ENCODE data around the gene UNC80.

- TF ChIP-seq CTCF (IDR thresholded peaks at IDR 0.05) (no peak), EZH2 (IDR thresholded peaks at IDR 0.05; ENCODE audit: borderline replicate concordance, insufficient read depth, low read depth, low read length, poor library complexity, severe bottlenecking) (no peak)
Observed at GRCh38 chr2:209734805-209735204, 36.8 kb upstream of the UNC80 start.

Measured in B cell (primary cell).